ENCODE results near the gene GRID2. TPM values are rescaled to one million over a fixed set of nuclear protein-coding genes. Genes with fewer than 3 reads are reported as not detected.

Gene GRID2
- total and polyA plus RNA-seq, 2 of the 4 experiments (the other 2 are of a cell fraction): under 0.01 TPM; not detected in 1

- H4K5ac ChIP-seq (ENCODE audit: low read depth, low read length): no peak overlapping the region
- no peak overlapping the region for H4K8ac ChIP-seq (ENCODE audit: low read depth in 2 of 2, low read length in 2 of 2)
- no peak overlapping the region for H3K4me3 ChIP-seq (ENCODE audit: insufficient read depth, low read depth, low read length)
- CTCF ChIA-PET: no interaction called here
- WGBS, 2 experiments (ENCODE audit: extremely low coverage in 2 of 2, insufficient read length in 1 of 2): 13% methylated on average over 1 of the region's 2 CpGs; no CpG with 5 or more reads in 1 of the 2 experiments
- H2AFZ ChIP-seq (replicated peaks; ENCODE audit: low read length, poor library complexity): no peak overlapping the region
- H2AK5ac ChIP-seq (ENCODE audit: low read depth, low read length): no peak overlapping the region
- H2BK120ac ChIP-seq (ENCODE audit: low read depth, low read length): no peak overlapping the region
- no peak overlapping the region for H3K4me2 ChIP-seq (ENCODE audit: low read depth, low read length)
- BruUV-seq (replicated peaks): no TSS peak
- no peak overlapping the region for H2BK15ac ChIP-seq (ENCODE audit: low read depth, low read length)
- H3K36me3 ChIP-seq (ENCODE audit: control insufficient read depth, insufficient read depth, low read length): no peaks in the 10 kb centered on the region
- ATAC-seq (ENCODE audit: low read depth): no peak
- no peaks in the 10 kb centered on the region for H3K79me1 ChIP-seq (ENCODE audit: low read depth in 1 of 2, low read length in 2 of 2)
- H2BK5ac ChIP-seq (ENCODE audit: low read depth, low read length, poor library complexity, severe bottlenecking): no peak overlapping the region
- H3K18ac ChIP-seq (ENCODE audit: low read depth, low read length): no peak overlapping the region
- dilution Hi-C loops (cut with HindIII; ENCODE audit: low sequenced_read_pairs, unreplicated experiment) (no loop called here), in situ Hi-C loops (cut with MboI; ENCODE audit: low sequenced_read_pairs) (no loop called here), intact Hi-C loops (cut with micrococcal nuclease) (no loop called here)
- H3K4me1 ChIP-seq (ENCODE audit: control insufficient read depth, insufficient read depth, low read length): no peaks in the 10 kb centered on the region
- H2AK9ac ChIP-seq (replicated peaks; ENCODE audit: low read depth, low read length, poor library complexity): no peak overlapping the region
- H4K20me1 ChIP-seq (ENCODE audit: insufficient read depth, low read length): no peaks in the 10 kb centered on the region
- H3K56ac ChIP-seq (ENCODE audit: extremely low read depth, insufficient read depth, low read length): no peak overlapping the region
- no peaks in the 10 kb centered on the region for H3K9me1 ChIP-seq (ENCODE audit: insufficient read depth, low read length)
- TF ChIP-seq CTCF (conservative IDR thresholded peaks at IDR 0.05; ENCODE audit: low read depth, low read length): no peak
- TF ChIP-seq MAFK (IDR thresholded peaks at IDR 0.05; ENCODE audit: low read depth, low read length): no peak
- no peak for TF ChIP-seq RAD21 (IDR thresholded peaks at IDR 0.05; ENCODE audit: low read length)
- no peak for TF ChIP-seq MXI1 (IDR thresholded peaks at IDR 0.05; ENCODE audit: borderline replicate concordance, low read depth, low read length)
- TF ChIP-seq RCOR1 (IDR thresholded peaks at IDR 0.05; ENCODE audit: insufficient replicate concordance, low read length): no peak
- no peak for TF ChIP-seq RFX5 (IDR thresholded peaks at IDR 0.05; ENCODE audit: low read depth, low read length)
- no peak for TF ChIP-seq USF2 (IDR thresholded peaks at IDR 0.05; ENCODE audit: low read depth, low read length)
- TF ChIP-seq CEBPB (IDR thresholded peaks at IDR 0.05; ENCODE audit: low read depth, low read length): no peak
- no peak for TF ChIP-seq BHLHE40 (IDR thresholded peaks at IDR 0.05; ENCODE audit: low read depth, low read length)
- no peak for TF ChIP-seq SMC3 (IDR thresholded peaks at IDR 0.05; ENCODE audit: low read depth, low read length)
- no peak for TF ChIP-seq MAZ (IDR thresholded peaks at IDR 0.05; ENCODE audit: borderline replicate concordance, low read depth, low read length)
- TF ChIP-seq CHD1 (IDR thresholded peaks at IDR 0.05; ENCODE audit: low read depth, low read length): no peak
- TF ChIP-seq FOS (IDR thresholded peaks at IDR 0.05; ENCODE audit: low read depth, low read length): no peak
- no peak for TF ChIP-seq NFE2L2 (IDR thresholded peaks at IDR 0.05; ENCODE audit: low read depth, low read length)
- TF ChIP-seq ELK1 (IDR thresholded peaks at IDR 0.05; ENCODE audit: borderline replicate concordance, low read depth, low read length): no peak
- TF ChIP-seq POLR2A (IDR thresholded peaks at IDR 0.05; ENCODE audit: low read depth, low read length): no peak
- no peak for DNase-seq
- POLR2A ChIA-PET (ENCODE audit: unreplicated experiment): no interaction called here
- no peak overlapping the region for H3K9ac ChIP-seq (ENCODE audit: low read depth, low read length)
- H3K27ac ChIP-seq (ENCODE audit: insufficient read depth, low read length): no peak overlapping the region
- H3K4ac ChIP-seq (ENCODE audit: low read depth, low read length): no peak overlapping the region
- no peak overlapping the region for H2BK20ac ChIP-seq (ENCODE audit: low read depth, low read length)
- no peak overlapping the region for H3K23ac ChIP-seq (ENCODE audit: low read depth, low read length)
- no peaks in the 10 kb centered on the region for H3K27me3 ChIP-seq (ENCODE audit: control insufficient read depth, insufficient read depth, low read length)
- H4K91ac ChIP-seq (ENCODE audit: insufficient read depth, low read depth, low read length): no peak overlapping the region
- no peak overlapping the region for H3K14ac ChIP-seq (replicated peaks; ENCODE audit: low read depth, low read length)
- no peaks in the 10 kb centered on the region for H3K9me3 ChIP-seq (ENCODE audit: control insufficient read depth, insufficient read depth, low read length)
Measured at GRCh38 chr4:92521941-92522340, 218.2 kb downstream of the GRID2 start.
